Prostate gland (tissue), 2 donors: ENCODE measurements around the gene SHLD2. TPM values are rescaled to one million over a fixed set of nuclear protein-coding genes. Genes with fewer than 3 reads are reported as not detected.
A peak's percentile ranks its signal among the peaks of the same experiment; 100 is the strongest.
"Not testable (repeated sequence)": the region's sequence is repeated elsewhere in the genome, so short reads cannot be mapped to it uniquely, and the experiment has no call there.

ENCODE experiments used
- DNase-seq: peaks from one replicate; pipeline ENCODE4 v3.0.0-alpha.2; 2019; ENCODE audit warnings: low spot score
- H3K27ac ChIP-seq, 2 donors: fragments of 200-600 bp; sonication (generic); 2 replicates each; pipeline ENCODE4 v1.5.1; 2017 to 2019
- H3K27me3 ChIP-seq: fragments of 200-600 bp; sonication (generic); replicated peaks from 2 replicates; pipeline ENCODE4 v1.5.1; 2019; ENCODE audit not compliant: insufficient read depth
- H3K36me3 ChIP-seq, 2 donors: fragments of 200-600 bp; sonication (generic); 1 replicate in 1 of 2; 2 replicates in 1 of 2; pipeline versions ENCODE4 v1.5.1 to v1.8.1; 2017 to 2019
- H3K4me1 ChIP-seq: fragments of 200-600 bp; sonication (generic); replicated peaks from 2 replicates; pipeline ENCODE4 v1.5.1; 2019
- H3K4me3 ChIP-seq, 2 donors: fragments of 200-600 bp; sonication (generic); 2 replicates each; pipeline ENCODE4 v1.5.1; 2017 to 2019
- H3K9me3 ChIP-seq: fragments of 200-600 bp; sonication (generic); 2 replicates; pipeline ENCODE4 v1.5.1; 2017
- POLR2AphosphoS5 ChIP-seq: sonication (generic); formaldehyde crosslinking; IDR thresholded peaks from one replicate; pipeline ENCODE4 v1.6.1; 2017; ENCODE audit warnings: antibody characterized with exemption
- WGBS: methylation state at CpG from one replicate; pipeline ENCODE4 v1.1.5; 2018; 5-methylcytosine and 5-hydroxymethylcytosine counted together
- intact Hi-C: fragments of 100-400 bp; cut with DNase I; formaldehyde crosslinking; loops from one replicate; pipeline ENCODE4 v1.14.2; 2022
- total RNA-seq, 2 donors: library from RNA; depleted of rRNA; stranded (reverse); fragments of >200 nt; gene quantifications; one replicate each; pipeline ENCODE4 v1.1.0, GENCODE V29; 2016

The SHLD2 gene
- total RNA-seq, 2 donors from 2014 or later = 25.2 to 43.5 TPM

GRCh38 chr10:87200924-87201323 lies 105.9 kb downstream of the SHLD2 start:
- H3K36me3 ChIP-seq, H3K27ac ChIP-seq, H3K4me3 ChIP-seq, H3K4me1 ChIP-seq, H3K27me3 ChIP-seq, intact Hi-C loops, H3K9me3 ChIP-seq: not testable (repeated sequence)
- DNase-seq = peak; percentile 44
- WGBS = 39% methylated on average over 6 of the region's 6 CpGs
- peak; percentile 47 for TF ChIP-seq POLR2AphosphoS5

GRCh38 chr10:87204801-87205200 lies 109.8 kb downstream of the SHLD2 start:
- DNase-seq, intact Hi-C loops, H3K4me1 ChIP-seq, H3K27me3 ChIP-seq, H3K36me3 ChIP-seq, H3K9me3 ChIP-seq, H3K4me3 ChIP-seq, H3K27ac ChIP-seq: not testable (repeated sequence)
- WGBS = 10% methylated on average over 3 of the region's 4 CpGs

- H3K9me3 ChIP-seq, DNase-seq, intact Hi-C loops, H3K4me3 ChIP-seq, H3K27ac ChIP-seq, H3K36me3 ChIP-seq, H3K27me3 ChIP-seq, H3K4me1 ChIP-seq: not testable (repeated sequence)
- WGBS = 80% methylated on average over 4 of the region's 4 CpGs
Observed at GRCh38 chr10:87206922-87207321, 111.9 kb downstream of the SHLD2 start.

GRCh38 chr10:87210309-87210708 lies 115.3 kb downstream of the SHLD2 start:
- H3K36me3 ChIP-seq, DNase-seq, H3K27ac ChIP-seq, H3K9me3 ChIP-seq, H3K27me3 ChIP-seq, intact Hi-C loops, H3K4me3 ChIP-seq, H3K4me1 ChIP-seq: not testable (repeated sequence)
- 94% methylated on average over 5 of the region's 5 CpGs for WGBS

- WGBS = 73% methylated on average over 2 of the region's 2 CpGs
- H3K9me3 ChIP-seq, H3K27me3 ChIP-seq, H3K27ac ChIP-seq, H3K4me3 ChIP-seq, DNase-seq, H3K36me3 ChIP-seq, intact Hi-C loops, H3K4me1 ChIP-seq: not testable (repeated sequence)
Observed at GRCh38 chr10:87211848-87212247, 116.8 kb downstream of the SHLD2 start.

- H3K4me3 ChIP-seq, DNase-seq, H3K27me3 ChIP-seq, H3K36me3 ChIP-seq, H3K4me1 ChIP-seq, H3K9me3 ChIP-seq, intact Hi-C loops, H3K27ac ChIP-seq: not testable (repeated sequence)
- whole genome bisulfite sequencing = 89% methylated on average over 8 of the region's 8 CpGs
Observed at GRCh38 chr10:87213150-87213765, 118.3 kb downstream of the SHLD2 start.

- intact Hi-C loops, H3K9me3 ChIP-seq, H3K4me3 ChIP-seq, H3K27me3 ChIP-seq, H3K27ac ChIP-seq, DNase-seq, H3K4me1 ChIP-seq, H3K36me3 ChIP-seq: not testable (repeated sequence)
- 84% methylated on average over 16 of the region's 21 CpGs for WGBS
Observed at GRCh38 chr10:87213806-87214205, 118.8 kb downstream of the SHLD2 start.

- H3K27me3 ChIP-seq, H3K36me3 ChIP-seq, H3K4me1 ChIP-seq, H3K4me3 ChIP-seq, intact Hi-C loops, DNase-seq, H3K9me3 ChIP-seq, H3K27ac ChIP-seq: not testable (repeated sequence)
- WGBS = 76% methylated on average over 11 of the region's 11 CpGs
Observed at GRCh38 chr10:87216120-87216519, 121.1 kb downstream of the SHLD2 start.

- DNase-seq, H3K4me3 ChIP-seq, H3K27me3 ChIP-seq, H3K9me3 ChIP-seq, intact Hi-C loops, H3K27ac ChIP-seq, H3K36me3 ChIP-seq, H3K4me1 ChIP-seq: not testable (repeated sequence)
- no CpG with 5 or more reads among the region's 5 CpGs for WGBS
Observed at GRCh38 chr10:87219370-87219769, 124.4 kb downstream of the SHLD2 start.

- H3K4me3 ChIP-seq, H3K27ac ChIP-seq, H3K36me3 ChIP-seq, intact Hi-C loops, H3K27me3 ChIP-seq, H3K9me3 ChIP-seq, H3K4me1 ChIP-seq, DNase-seq: not testable (repeated sequence)
- WGBS = 89% methylated on average over 19 of the region's 30 CpGs
Observed at GRCh38 chr10:87222789-87223188, 127.8 kb downstream of the SHLD2 start.

- DNase-seq, H3K4me3 ChIP-seq, H3K9me3 ChIP-seq, H3K4me1 ChIP-seq, H3K27me3 ChIP-seq, H3K27ac ChIP-seq, intact Hi-C loops, H3K36me3 ChIP-seq: not testable (repeated sequence)
- WGBS = no CpG with 5 or more reads among the region's 3 CpGs
Observed at GRCh38 chr10:87225148-87225547, 130.1 kb downstream of the SHLD2 start, which contains the start of gene NUTM2A. Gene NUTM2A (plus strand): TSS chr10:87225448. CDS start chr10:87225831, 383 bp downstream.

- H3K27ac ChIP-seq, H3K9me3 ChIP-seq, H3K4me3 ChIP-seq, DNase-seq, H3K36me3 ChIP-seq, intact Hi-C loops, H3K27me3 ChIP-seq, H3K4me1 ChIP-seq: not testable (repeated sequence)
- WGBS = no CpG with 5 or more reads among the region's 20 CpGs
Observed at GRCh38 chr10:87228247-87228646, 133.2 kb downstream of the SHLD2 start.

- 83% methylated on average over 9 of the region's 9 CpGs for WGBS
- H3K4me1 ChIP-seq, H3K27me3 ChIP-seq, H3K36me3 ChIP-seq, H3K27ac ChIP-seq, H3K4me3 ChIP-seq, H3K9me3 ChIP-seq, DNase-seq, intact Hi-C loops: not testable (repeated sequence)
Observed at GRCh38 chr10:87229211-87229610, 134.2 kb downstream of the SHLD2 start.
